GM18508 (cell line): ENCODE results near the gene WNK1.
"Not testable (repeated sequence)": the region's sequence is repeated elsewhere in the genome, so short reads cannot be mapped to it uniquely, and the experiment has no call there.

ENCODE experiments used
- ATAC-seq: cut with Tn5 transposase; IDR thresholded peaks from one replicate; pipeline ENCODE4 v1.9.1; 2021; ENCODE audit warnings: moderate number of reproducible peaks; ENCODE audit not compliant: insufficient read depth, unreplicated experiment

Gene WNK1

GRCh38 chr12:739349-739748 is 13.0 kb upstream of the WNK1 start:
- ATAC-seq = no peak

- ATAC-seq = no peak
Observed at GRCh38 chr12:740921-741320, 11.5 kb upstream of the WNK1 start.

DNA sequence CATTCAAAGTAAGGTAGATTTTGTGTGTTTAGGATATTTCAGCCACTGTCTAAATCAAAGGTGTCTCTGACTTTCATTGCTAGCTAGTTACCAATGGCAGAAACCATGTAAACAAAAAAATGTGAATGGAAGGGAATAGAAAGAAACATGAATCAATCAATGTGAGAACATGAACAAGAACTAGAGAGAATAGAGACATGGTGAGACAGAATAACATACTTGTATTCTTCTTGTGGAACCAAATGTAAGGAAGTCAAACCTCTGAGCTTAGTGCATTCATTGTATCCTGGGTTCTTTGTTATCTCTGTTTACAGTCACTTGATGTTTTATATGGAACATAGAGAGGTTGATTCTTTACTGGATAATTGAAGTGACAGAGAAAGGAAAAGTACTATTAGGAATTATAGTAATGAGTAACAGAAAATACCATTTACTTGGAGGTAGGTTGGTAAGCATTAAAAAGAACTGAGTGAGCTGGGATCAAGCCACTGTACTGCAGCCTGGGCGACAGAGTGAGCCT is 2.6 kb upstream of the WNK1 start:
- no peak for ATAC-seq

DNA sequence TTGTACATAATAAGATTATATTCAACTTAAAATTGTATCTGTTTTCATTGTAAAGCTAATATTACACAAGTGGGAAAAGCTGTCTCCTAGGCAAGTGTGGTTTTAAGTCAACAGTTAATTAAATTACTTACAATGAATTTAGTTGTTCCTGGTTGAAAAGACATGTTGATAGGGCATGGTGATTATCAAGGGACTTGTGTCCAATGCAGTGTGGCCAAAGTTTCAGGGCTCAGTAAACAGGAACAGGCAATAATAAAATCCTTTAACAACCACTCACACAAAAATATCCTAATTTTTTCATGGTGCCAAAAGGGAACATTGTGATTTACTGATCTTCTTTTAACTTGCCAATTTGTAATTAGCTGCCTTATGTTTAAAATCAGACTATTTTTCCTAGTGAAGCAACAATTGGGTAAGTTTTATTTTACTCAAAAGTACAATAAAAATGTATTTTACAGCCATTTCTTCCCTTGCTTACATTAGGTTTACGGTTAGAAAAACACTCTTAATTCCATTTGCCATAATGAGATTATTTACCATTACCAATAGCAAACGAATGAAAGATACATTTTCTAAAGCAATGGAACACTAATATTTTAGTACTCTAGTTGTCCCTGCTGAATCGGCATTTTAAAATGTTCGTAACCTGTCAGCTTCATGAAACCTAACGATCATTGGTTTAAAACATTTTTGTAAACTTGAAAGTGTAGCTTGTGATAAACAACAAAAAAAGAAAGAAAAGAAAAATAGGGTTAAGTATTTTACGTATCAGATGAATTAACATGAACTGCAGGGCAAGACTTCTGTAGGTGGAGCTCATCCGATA is 1.8 kb upstream of the WNK1 start:
- no peak for ATAC-seq

DNA sequence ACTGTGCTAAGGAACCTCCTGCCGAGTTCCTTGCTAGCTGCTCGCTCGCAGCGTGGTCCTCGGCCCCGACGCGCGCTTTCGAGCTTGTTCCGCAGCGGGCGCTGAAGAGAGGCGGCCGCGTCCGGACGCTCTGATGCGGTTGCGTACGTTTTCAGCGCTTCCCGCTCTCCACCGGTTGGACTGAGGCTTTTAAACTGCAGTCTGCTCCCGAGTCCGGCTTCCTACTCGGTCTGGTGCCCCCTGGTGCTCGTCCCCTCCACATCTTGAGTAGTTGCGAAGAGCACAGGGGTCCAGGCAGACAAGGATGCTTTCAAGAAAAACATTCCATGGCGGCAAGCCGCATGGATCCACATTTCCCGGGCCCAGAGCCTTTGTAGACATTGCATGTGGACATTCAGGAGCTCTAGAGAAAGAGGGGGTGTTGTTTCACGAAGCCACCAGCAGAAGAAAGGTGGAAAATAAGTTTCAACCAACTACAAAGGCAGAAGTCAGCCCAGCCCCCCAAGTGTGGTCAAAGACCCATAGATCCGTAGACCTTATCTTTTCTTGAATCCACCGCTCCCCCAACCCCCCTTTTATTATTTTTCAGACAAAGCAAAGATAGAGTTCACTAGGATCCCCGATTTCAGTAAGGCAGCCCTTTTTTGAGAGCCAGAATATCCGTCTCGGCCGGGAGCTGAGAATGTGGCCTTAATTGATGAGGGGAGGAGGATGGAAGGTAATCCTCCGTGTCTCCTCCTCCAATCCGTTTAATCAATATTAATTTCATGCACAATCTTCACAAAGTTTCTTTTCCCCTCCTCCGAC is 984 bp upstream of the WNK1 start:
- ATAC-seq = no peak

DNA sequence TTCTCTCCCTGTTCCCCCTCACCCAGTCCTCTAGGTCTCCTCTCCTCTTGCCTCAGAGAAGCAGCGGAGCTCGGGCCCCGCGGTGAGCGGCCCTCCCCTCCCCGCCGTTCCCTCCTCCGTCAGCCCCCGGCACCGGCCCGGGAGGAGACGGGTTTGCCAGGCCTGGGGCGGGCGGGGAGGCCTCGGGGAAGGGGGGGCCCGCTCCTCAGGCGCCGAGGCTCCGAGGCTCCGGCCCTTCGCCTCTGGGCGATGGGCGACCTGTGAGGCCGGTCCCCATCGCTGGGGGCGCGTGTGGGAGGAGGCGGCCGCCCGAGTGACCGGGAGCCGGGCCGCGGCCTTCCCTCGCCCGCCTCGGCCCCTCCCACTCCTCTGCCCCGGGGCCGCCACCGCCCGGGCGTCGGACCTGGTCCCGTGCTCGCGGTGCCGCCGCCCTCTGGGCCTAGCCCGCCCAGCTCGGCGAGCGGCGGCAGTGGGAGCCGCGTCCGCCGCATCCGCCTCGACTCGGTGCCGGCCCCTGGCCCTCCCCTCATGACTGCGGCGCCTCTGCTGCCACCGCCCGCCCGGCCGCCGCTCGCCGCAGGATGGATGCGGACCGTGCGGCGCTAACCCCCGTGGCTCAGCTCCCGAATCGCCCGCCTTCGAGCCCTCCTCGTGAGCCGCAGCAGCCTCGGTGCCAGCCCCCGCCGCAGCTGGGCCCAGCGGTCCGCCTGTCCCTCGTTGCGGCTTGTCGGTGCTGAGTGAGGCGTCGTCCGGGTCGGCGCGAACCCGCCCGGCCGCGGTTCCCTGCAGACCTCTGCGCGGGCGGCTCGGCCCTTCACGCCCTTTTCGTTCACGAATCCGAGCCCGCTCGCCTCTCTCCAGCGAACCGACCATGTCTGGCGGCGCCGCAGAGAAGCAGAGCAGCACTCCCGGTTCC is 574 bp downstream of the WNK1 start:
- ATAC-seq = peak; percentile 1

DNA sequence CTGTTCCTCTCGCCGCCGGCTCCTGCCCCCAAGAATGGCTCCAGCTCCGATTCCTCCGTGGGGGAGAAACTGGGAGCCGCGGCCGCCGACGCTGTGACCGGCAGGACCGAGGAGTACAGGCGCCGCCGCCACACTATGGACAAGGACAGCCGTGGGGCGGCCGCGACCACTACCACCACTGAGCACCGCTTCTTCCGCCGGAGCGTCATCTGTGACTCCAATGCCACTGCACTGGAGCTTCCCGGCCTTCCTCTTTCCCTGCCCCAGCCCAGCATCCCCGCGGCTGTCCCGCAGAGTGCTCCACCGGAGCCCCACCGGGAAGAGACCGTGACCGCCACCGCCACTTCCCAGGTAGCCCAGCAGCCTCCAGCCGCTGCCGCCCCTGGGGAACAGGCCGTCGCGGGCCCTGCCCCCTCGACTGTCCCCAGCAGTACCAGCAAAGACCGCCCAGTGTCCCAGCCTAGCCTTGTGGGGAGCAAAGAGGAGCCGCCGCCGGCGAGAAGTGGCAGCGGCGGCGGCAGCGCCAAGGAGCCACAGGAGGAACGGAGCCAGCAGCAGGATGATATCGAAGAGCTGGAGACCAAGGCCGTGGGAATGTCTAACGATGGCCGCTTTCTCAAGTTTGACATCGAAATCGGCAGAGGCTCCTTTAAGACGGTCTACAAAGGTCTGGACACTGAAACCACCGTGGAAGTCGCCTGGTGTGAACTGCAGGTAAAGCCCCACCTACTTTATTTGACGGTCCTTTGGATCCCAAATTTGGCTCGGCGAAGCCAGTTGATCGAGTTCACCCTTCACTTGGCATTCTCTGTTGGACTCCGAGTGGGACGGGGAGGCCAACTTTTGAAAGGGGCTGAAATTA is 1.5 kb downstream of the WNK1 start:
- ATAC-seq = no peak

DNA sequence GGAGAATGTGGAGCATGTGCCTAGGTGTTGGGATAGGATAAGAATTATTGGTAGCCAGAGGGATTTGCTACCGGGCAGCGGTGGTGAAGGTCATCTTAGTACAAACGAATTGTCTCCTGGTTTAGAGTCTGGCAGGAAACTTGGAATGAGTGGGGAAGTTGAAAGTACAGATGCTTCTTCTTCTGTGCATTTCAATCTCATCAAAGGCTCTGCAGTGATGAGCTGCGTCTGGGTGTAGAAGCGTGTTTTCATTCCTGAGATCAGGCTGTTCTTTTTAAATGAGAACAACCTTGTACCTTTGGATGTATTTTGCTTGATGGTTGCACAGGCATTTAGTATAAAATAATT is 2.1 kb downstream of the WNK1 start:
- no peak for ATAC-seq

DNA sequence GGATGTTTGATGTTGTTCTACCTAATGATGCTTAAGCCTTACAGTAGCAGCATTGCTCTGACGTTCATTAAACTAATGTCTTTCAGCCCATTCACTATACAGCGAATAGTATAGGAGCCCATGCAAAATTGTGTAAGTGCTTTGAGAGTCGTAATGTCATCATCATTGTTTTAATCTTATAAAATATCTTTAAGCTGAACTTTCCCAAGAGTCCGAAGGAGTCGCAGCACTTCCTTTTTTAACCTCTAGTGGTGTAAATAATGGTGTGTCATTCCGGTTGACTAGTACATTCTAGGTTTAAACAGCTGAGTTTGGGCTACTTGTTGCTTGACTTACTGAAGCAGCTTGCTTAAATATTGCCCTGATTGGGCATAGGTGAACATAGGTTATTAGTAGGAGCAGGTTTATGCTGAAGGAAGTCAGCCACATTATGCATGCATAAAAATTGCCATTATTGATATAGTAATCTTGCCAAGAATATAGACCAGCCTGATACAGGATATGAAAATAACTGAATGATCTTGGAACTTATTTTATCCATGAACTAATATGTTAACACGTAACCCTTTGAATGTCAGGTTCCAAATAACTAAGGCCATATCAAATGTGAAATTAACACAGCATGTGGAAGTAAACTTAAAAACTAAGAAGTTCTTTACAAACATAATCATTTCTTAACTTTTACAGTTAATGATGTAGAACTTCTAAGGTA is 2.6 kb downstream of the WNK1 start:
- no peak for ATAC-seq

DNA sequence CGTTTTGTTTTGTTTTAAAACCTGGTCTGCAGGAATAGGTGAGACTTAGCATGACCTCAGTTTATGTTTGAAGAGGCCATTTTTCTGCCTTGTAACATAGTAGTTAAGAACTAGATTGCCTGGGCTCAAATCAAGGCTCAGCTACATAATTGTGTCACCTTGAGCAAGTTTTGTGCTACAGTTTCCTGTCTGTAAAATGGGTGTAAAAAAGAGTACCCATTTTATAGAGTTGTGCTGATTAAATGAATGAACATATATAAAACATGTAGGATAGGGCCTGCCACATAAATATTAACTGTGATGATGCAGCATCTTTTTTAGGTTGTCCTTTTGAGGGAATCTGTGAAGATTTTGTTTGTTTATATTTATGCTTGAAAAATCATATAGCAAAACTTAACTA is 7.2 kb downstream of the WNK1 start:
- ATAC-seq = no peak

GRCh38 chr12:761256-761655 is 8.9 kb downstream of the WNK1 start:
- no peak for ATAC-seq

- no peak for ATAC-seq
Observed at GRCh38 chr12:765840-766239, 13.5 kb downstream of the WNK1 start.

DNA sequence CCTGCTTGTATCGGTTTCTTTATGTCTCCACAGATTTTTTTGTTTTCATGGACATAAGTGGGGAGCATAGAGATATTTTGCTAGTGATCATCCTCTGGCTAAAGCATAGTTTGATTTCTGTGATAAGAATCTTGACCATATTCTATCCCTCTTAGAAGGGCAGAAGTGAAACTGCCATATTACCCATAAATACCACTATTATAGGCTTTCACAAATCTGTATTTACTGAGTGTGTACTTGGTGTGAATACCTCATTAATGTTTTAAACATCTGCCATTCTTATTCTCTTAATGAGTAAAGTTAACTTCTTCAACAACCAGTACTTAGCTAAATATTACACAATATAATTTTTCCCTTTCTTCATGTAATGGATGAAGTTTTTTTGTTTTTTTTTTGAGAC is 16.1 kb downstream of the WNK1 start:
- ATAC-seq = no peak

- no peak for ATAC-seq
Observed at GRCh38 chr12:770479-770878, 18.1 kb downstream of the WNK1 start.

DNA sequence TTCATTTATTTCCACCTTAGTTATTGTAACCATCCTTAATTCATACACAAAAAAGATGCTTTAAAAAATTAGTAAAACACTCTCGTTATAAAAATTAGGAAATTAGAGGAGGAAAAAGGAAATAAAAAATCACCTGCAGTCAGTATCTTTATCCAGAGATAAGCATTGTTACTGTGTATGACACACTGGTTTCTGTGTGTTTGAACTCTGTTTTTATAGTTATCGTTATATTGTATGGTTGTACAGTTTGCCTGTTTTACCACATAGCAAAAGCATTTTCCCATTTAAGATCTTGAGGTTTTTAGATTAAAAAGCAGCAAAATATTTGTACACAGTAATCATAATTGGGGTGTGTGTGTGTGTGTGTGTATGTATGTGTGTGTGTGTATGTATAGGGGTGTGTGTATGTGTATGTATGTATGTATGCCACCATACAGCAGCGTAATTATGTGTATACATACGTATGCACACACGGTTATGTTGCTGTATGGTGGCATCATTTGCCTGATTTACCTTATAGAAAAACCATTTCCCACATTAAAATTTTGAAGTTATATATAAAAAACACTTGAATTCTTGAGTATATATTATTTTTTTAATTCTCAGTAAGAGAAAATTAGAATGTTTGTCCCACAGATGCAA is 19.8 kb downstream of the WNK1 start:
- ATAC-seq = no peak

DNA sequence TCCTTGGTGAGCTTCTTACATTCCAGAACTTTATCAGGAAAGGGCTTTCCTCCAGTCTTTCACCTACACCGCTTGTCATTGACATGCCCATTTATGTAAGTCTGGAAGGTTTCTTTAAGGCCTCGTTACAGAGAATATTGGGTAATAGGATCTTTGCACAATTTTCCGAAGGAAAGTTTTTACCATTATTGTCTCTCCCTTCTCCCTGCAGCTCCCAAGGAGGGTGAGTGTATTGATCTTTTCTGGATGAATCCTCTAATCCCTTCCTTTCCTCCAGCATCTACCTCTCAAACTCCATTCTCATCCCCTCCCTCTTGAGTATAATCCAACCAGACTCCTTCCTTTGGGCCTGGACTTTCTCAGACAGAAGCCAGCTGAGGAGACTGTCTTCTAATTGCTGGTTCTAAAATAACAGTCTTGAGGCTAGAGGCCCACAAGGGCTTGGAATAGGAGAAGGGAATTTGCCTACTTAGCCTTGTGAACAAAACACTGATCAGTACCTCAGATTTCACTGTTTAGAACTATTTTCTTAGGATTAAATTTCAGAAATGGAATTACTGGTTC is 21.8 kb downstream of the WNK1 start:
- no peak for ATAC-seq

DNA sequence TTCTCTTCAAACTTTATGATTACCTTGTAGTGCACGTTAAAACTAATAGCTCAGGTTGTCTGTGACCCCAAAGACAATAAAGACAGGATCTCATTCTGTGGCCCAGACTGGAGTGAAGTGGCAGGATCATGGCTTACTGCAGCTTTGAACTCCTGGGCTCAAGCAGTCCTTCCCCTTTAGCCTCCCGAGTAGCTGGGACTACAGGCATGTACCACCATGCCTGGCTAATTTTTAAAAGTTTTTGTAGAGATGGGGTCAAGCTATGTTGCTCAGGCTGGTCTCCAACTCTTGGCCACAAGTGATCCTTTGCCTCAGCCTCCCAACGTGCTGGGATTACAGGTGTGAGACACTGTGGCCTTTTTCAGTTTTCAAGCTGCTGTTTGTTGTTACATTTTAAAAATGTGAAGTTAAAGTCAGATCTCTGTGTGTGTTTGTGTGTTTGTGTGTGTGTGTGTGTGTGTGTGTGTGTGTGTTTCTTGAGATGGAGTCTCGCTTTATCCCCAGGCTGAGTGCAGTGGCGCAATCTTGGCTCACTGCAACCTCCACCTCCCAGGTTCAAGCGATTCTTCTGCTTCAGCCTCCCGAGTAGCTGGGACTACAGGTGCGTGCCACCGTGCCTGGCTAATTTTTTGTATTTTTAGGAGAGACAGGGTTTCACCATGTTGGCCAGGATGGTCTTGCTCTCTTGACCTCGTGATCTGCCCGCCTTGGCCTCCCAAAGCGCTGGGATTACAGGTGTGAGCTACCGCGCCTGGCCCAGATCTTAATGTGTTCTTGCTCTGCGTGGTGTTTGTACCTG is 23.8 kb downstream of the WNK1 start:
- ATAC-seq = not testable (repeated sequence)
